H1 (cell line): ENCODE measurements around the gene JMJD8. TPM values are rescaled to one million over a fixed set of nuclear protein-coding genes. Genes with fewer than 3 reads are reported as not detected.

Source experiments
- CEBPB ChIP-seq: IDR thresholded peaks from 2 replicates; pipeline ENCODE4 v1.6.1; 2012; ENCODE audit warnings: low read depth, low read length
- CHD7 ChIP-seq: fragments of 300-600 bp; sonication (generic); IDR thresholded peaks from 2 replicates; pipeline ENCODE4 v1.7.1; 2012; ENCODE audit warnings: low read length, moderate library complexity, mild to moderate bottlenecking, inconsistent platforms; ENCODE audit not compliant: insufficient replicate concordance
- CREB1 ChIP-seq: IDR thresholded peaks from 2 replicates; pipeline ENCODE4 v1.6.1; 2012; ENCODE audit warnings: inconsistent platforms
- EGR1 ChIP-seq: IDR thresholded peaks from 2 replicates; pipeline ENCODE4 v1.6.1; 2011; ENCODE audit warnings: low read depth, low read length, borderline replicate concordance
- HDAC6 ChIP-seq: IDR thresholded peaks from one replicate; pipeline ENCODE4 v1.7.1; 2012; ENCODE audit warnings: low read depth, mild to moderate bottlenecking, inconsistent platforms, low read length, moderate library complexity
- KDM4A ChIP-seq: IDR thresholded peaks from one replicate; pipeline ENCODE4 v1.7.1; 2012; ENCODE audit warnings: low read depth, mild to moderate bottlenecking, moderate library complexity, low read length, inconsistent platforms; ENCODE audit not compliant: severe bottlenecking
- MAX ChIP-seq: IDR thresholded peaks from 2 replicates; pipeline ENCODE4 v1.6.1; 2012; ENCODE audit warnings: inconsistent platforms
- POLR2A ChIP-seq, 2 experiments: IDR thresholded peaks; 1 replicate in 1 of 2; 2 replicates in 1 of 2; pipeline ENCODE4 v1.6.1; 2011; ENCODE audit warnings: low read depth in 2 of 2, low read length in 2 of 2, mild to moderate bottlenecking in 2 of 2; ENCODE audit errors: control extremely low read depth in 1 of 2
- POU5F1 ChIP-seq: IDR thresholded peaks from 2 replicates; pipeline ENCODE4 v1.6.1; 2011; ENCODE audit warnings: low read depth, mild to moderate bottlenecking, low read length, moderate library complexity
- RNF2 ChIP-seq: fragments of 200-900, 300-1000 bp; sonication (generic); IDR thresholded peaks from 2 replicates; pipeline ENCODE4 v1.7.1; 2016; ENCODE audit warnings: borderline replicate concordance, low read depth, mild to moderate bottlenecking, antibody characterized with exemption, low read length; ENCODE audit not compliant: poor library complexity, severe bottlenecking; ENCODE audit errors: missing control alignments
- TBP ChIP-seq: IDR thresholded peaks from 2 replicates; pipeline ENCODE4 v1.6.1; 2011; ENCODE audit warnings: low read depth, low read length, improper control_type of control experiment
- polyA plus RNA-seq, 7 experiments: library from polyadenylated mRNA; depleted of rRNA in 3 of 7; stranded (reverse) in 5 of 7; unstranded in 2 of 7; fragments of >200 nt in 5 of 7; fragments of 200-250 nt in 2 of 7; gene quantifications; 1 replicate in 5 of 7; 2 replicates in 1 of 7; 4 replicates in 1 of 7; pipeline versions ENCODE4 v1.2.1 to v1.2.3, GENCODE V29; 2011 to 2013; ENCODE audit warnings: missing spikeins in 2 of 7, mixed read lengths in 2 of 7
- total RNA-seq: library from RNA; stranded (reverse); fragmentation: NEBNext Ultra II Directional; extraction: Animal tissue kit (Norgen Biotek cat#: 25700); gene quantifications from 2 replicates; pipeline ENCODE4 v1.2.1, GENCODE V29; 2021

The JMJD8 gene
- total and polyA plus RNA-seq, 2 of the 8 experiments (the other 6 are each of a cell fraction or from before 2014, with no cell fraction given) = 46.4 to 87.4 TPM

GRCh38 chr16:686459-687260 lies 2.5 kb upstream of the JMJD8 start (continued):
- TF ChIP-seq CHD7 (no peak), CEBPB (no peak), POU5F1 (no peak), POLR2A (IDR thresholded peaks at IDR 0.05; ENCODE audit: control extremely low read depth in 1 of 2, low read depth in 2 of 2, low read length in 2 of 2) (no peak), MAX (no peak), RNF2 (no peak), CREB1 (no peak), KDM4A (no peak), TBP (no peak), EGR1 (no peak), HDAC6 (no peak)
